Occipital lobe (tissue), 2 donors: ENCODE measurements around the gene EPHB6. TPM values are rescaled to one million over a fixed set of nuclear protein-coding genes. Genes with fewer than 3 reads are reported as not detected.

Source experiments
- DNase-seq: peaks from one replicate; lab custom pipeline; 2025; lab: John Stamatoyannopoulos, UW
- total RNA-seq: library from RNA; depleted of rRNA; stranded (reverse); fragments of >200 nt; gene quantifications from one replicate; pipeline ENCODE4 v1.2.3, GENCODE V29; 2014

The EPHB6 gene
- total RNA-seq, 1 donor from 2014 or later = 55.8 TPM

DNA sequence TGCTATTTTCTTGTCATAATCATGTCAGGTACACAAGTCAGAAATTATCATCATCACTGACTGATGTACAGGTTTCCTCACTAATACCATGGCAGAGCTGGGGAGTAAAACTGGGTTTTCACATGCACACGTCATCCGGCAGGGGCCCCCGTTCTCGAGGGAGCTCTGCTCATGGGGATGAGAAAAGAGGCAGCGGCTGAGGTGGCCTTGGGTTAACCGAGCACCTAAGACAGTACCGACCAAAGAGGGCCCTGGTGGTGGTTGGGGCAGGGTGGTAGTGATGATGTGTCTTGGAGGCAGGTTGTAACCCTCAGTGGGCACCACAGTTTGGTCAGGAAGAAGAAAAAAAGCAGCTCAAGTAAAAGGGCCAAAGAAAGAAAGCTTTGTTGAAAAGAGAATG, 42.8 kb downstream of the EPHB6 start:
- DNase-seq = no peak

GRCh38 chr7:142898377-142899170, 43.7 kb downstream of the EPHB6 start:
- DNase-seq = no peak

GRCh38 chr7:142899661-142900060, 44.8 kb downstream of the EPHB6 start:
- no peak for DNase-seq

DNA sequence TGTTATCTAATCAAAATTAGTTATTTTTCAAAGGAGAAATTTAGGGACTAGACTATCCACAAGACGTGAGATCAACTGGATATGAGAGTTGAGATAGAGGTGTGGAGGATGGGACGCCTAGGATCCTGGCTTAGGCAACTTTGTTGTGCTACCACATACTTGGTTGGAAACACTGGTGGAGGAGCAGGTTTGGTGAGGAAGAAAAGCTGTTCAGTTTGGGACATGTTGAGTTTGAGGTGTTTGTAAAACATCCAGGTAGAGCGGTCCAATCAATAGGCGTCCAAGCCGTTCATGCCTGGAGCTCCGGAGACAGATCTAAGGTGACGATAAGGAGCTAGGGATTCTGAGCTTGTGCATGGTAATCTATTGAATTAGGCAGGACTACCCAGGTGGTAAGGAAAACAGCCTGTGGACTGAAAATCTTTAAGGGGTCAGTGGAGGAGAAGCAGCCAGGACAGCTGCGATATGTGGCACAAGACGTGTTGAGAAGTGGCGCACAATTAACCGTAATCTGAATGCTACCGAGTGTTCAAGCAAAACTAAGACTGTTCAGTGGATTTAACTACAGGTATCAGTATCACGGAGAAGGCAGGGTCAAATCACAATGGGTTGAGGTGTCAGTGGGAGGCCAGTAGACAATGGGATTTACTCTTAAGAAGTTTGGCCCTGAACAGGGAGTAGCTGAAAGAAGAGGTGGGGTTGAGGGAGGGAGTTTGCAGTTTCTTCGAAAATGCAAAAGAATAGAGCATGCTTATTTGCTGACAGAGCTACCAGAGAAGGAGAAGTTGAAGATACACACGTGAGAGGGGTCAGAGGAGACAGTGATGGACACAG, 46.8 kb downstream of the EPHB6 start:
- no peak for DNase-seq

GRCh38 chr7:142904128-142904527, 49.3 kb downstream of the EPHB6 start:
- DNase-seq = no peak

GRCh38 chr7:142905759-142906158, 50.9 kb downstream of the EPHB6 start:
- DNase-seq = no peak

DNA sequence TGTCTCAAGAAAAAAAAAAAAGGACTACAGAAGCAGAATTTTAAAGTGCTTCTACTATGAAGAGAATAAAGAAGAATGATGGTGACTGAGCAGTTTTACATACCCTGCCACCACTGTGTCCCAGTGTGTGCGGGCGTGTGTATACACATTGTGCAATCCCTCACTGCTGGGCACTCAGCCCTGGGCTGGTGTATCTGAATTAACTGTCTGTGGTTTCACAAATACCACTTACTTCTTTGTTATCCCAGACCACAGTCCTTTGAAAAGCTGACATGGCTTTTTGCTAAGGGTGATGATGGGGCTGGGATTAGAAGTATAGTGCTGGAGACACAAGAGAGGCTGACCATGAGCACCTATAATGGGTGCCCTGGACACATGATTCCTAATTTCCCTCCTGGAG, 51.8 kb downstream of the EPHB6 start:
- no peak for DNase-seq

DNA sequence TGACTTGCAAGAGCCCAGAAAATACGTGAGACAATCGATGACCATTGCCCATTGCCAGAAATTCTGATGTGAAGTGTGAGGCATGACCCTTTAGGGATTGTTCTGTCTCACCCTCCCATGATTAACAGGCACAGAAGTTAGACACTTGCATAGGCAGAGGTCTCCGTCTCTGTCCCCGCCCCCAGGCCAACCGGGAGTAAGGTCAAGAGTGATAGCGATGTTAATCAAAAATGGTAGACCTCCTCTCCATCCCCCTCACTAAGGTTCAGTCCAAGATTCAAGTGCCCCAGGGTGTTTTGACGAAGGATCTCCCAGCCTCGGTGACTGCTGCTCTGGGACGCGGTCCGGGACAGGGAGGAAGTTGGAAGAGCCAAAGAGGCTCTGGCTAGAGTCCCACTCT, 53.4 kb downstream of the EPHB6 start:
- DNase-seq = no peak

DNA sequence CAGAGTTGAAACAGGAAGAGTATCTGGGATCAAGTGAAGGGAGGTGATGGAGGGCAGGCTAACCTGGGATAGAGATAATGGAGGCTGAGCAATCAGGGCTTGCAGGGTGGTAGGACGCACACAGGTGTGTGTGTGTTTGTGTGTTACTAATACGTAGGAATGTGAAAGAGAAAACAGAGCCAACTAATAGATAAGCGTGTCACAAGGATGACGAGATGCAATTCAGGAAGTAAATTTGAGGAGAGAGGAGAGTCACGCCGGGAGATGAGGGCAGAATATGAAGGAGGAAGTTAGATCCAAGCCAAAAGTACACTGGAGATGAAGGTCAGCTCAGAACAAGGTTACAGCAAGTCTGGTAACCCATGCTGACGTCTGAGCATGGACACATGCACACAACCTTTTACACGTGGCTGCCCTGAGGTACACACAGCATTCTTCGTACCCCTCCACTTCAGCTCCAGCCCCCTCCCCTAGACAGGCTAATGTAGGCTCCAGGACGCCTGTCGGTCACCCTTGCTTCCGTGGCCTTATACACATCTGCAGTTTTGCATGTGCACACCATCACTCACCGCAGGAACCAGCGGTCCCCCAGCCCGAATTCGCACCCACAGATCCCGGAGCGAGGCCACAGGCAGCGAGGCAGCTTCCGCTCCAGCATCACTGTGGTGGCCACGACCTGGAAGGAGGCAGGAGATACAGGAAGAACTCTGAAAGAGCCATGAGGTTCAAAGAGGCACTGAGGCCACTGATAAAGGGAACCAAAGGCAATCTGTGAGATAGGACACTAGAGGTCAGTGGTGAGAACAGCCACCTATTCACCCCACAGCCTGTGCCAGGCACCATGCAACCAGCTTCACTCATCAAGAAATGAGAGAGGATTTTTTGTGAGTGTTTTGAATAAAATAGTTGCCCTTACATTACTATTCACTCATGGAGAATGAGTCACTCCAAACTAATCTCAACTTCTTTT, 54.3 kb downstream of the EPHB6 start:
- DNase-seq = no peak

- DNase-seq = no peak
Observed at GRCh38 chr7:142910031-142910433, 55.2 kb downstream of the EPHB6 start.

DNA sequence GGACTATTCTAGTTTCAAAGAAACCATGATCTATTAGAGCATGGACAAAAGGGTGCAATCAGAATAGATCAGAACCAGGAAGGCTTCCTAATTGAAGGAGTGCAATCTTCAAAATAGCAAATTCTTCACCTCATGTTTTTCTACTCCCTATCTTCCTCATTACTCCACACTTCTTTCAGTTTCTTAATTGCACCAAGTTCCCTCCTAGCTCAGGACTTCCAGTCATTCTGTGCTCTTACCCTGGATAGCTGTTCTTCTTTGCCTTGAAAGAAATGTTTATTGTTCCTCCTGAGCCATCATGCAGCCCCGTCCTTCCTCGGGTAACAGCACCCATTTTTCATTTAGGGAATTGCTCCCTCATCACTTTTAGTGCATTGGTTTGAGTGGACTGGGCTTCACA, 55.6 kb downstream of the EPHB6 start:
- DNase-seq = no peak

- no peak for DNase-seq
Observed at GRCh38 chr7:142913051-142913450, 58.2 kb downstream of the EPHB6 start.

- DNase-seq = no peak
Observed at GRCh38 chr7:142913566-142913965, 58.7 kb downstream of the EPHB6 start.

DNA sequence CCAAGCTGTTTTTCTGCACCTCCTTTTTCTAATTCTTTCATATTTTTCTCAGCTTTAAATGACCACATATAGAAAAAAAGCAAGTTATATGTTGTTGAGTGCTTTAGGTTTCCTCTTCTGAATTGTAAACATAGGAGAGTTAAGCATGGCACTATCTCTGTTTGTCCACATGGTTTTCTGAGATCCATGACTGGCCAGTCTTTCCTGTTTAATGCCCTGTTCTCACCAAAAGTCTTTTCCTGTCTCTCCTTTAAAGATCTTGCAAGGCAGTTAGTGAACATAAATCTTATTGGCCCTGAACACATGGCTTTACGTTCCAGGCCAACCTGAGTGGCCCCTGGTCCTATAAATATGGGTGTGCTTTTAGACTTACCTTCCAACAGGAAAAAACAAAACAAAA, 59.2 kb downstream of the EPHB6 start:
- no peak for DNase-seq

DNA sequence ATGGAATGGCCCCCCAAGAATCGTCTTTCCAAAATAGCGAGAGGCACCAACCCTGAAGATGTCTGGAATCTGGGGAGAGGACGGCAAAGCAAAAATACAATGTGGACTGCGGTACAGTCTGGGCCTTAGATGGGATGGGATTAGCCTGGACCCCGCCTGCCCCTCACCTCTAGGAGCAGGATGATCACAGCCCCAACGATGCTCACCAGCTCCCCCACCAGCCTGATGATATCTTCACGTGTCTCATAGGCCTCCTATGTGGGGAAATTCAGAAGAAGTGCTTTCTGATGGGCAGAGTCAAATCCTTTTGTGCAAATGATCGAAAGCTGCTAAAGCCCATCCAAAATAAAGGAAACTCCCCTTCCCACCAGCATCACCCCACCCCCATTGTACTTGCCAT, 60.4 kb downstream of the EPHB6 start:
- DNase-seq = no peak

DNA sequence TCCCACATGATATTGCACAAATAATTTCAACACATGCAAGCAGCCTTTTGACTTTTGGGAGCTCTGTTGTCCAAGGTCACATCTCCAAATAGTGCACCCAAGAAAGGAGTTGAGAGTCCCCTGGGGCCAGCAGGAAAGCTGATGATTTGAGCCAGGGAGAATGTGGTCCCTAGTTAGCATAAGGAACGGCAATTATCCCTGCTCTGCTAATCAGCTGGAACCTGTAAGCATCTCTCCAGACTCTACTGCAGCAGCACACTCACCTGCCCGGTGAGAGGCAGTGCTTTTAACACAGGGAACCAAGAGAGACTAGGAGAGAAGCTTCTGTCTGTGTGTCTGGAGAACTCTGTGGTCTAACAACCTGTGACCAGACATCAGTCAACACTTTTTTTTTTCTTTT, 61.6 kb downstream of the EPHB6 start:
- DNase-seq = no peak

GRCh38 chr7:142917447-142917846, 62.6 kb downstream of the EPHB6 start:
- DNase-seq = no peak

DNA sequence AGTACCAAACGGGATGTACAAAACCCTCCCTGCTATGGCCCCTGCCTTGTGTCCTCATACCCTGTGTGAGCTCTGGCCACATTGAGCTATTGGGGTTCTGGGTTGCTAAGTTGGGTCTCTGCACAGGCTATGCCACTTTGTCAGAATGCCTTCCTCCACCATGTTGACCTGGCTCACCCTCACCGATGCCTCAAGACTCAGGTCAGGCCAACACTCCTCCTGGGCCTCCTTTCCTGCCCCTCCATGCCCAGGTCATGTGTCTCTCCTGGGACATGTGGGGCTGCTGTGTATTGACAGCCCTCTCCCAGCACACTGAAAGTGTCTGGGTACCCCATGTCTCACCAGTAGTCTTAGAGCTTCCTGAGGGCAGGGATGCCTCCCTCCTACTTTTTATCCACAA, 64.0 kb downstream of the EPHB6 start:
- DNase-seq = no peak

- DNase-seq = no peak
Observed at GRCh38 chr7:142919656-142920055, 64.8 kb downstream of the EPHB6 start.
